Fibroblast of skin of left biceps (primary cell): ENCODE measurements around the gene HIF1A.
"Not testable (repeated sequence)": the region's sequence is repeated elsewhere in the genome, so short reads cannot be mapped to it uniquely, and the experiment has no call there.

Source experiments
- DNase-seq, 2 experiments: peaks; one replicate each; pipeline ENCODE4 v3.0.0-alpha.2; 2013; ENCODE audit warnings: low read depth in 2 of 2

The HIF1A gene

DNA sequence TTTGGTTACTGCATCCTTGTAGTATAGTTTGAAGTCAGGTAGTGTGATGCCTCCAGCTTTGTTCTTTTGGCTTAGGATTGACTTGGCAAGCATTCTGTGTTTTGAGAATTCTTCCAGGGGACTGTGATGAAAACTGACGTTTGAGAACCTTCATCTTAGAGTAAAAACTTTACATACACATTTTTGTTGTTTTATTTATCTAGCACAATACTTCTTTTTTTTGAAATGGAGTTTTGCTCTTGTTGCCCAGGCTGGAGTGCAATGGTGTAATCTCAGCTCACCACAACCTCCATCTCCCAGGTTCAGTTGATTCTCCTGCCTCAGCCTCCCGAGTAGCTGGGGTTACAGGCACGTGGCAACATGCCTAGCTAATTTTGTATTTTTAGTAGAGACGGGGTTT, 13.4 kb downstream of the HIF1A start:
- DNase-seq, result not testable (repeated sequence)

DNA sequence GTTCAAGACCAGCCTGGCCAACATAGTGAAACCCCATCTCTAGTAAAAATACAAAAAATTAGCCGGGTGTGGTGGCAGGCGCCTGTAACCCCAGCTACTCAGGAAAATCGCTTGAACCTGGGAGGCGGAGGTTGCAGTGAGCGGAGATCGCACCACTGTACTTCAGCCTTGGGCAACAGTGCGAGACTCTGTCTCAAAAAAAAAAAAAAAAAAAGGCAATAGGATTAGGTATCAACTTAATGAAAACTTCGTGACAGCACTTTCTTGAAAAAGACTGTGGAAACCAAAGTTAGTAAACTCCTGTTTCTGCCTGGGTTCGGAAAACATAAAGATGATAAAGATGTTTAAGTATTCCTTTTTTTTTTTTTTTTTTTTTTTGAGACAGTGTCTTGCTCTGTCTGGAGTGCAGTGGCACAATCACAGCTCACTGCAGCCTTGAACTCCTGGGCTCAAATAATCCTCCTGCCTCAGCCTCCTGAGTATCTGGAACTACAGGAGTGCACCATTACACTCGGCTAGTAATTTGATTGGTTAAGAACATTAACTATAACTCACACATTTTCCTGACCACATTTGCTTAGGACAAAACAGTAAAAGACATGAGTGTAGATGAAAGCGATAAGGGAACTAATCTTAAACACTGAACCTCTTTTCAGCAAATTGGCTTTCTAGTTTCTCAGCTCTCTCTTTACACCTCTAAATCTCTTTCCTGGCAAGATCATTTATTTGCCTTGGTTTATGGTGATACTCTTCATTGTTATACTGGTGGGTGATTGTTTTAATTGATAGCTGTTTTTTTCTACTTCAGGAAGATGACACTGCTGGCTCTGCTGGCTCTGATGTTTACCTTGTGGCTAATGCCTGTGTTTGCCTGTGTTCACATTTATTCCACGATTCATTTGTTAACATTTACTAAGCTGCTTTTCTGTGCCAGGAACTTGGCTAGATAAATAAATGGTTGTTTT, 15.8 kb downstream of the HIF1A start:
- DNase-seq, result no peak

DNA sequence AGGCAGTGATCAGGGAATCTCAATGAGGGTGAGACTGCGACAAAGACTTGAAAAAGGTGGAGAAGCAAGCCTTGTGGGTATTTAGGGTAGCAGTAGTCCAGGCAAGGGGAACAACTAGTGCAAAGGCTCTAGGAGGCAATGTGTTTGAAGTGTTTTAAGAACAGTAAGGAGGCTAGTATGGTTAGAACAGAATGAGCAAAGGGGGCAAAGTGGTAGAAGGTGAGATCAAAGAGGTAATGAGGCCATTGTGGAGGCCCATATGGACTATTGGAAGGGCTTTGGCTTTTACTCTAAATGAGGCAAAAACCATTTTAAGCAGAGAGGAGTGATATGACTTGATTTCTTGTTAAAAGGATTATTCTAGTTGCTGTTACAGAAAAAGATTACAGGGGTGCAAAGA, 16.8 kb downstream of the HIF1A start:
- DNase-seq, result no peak

DNA sequence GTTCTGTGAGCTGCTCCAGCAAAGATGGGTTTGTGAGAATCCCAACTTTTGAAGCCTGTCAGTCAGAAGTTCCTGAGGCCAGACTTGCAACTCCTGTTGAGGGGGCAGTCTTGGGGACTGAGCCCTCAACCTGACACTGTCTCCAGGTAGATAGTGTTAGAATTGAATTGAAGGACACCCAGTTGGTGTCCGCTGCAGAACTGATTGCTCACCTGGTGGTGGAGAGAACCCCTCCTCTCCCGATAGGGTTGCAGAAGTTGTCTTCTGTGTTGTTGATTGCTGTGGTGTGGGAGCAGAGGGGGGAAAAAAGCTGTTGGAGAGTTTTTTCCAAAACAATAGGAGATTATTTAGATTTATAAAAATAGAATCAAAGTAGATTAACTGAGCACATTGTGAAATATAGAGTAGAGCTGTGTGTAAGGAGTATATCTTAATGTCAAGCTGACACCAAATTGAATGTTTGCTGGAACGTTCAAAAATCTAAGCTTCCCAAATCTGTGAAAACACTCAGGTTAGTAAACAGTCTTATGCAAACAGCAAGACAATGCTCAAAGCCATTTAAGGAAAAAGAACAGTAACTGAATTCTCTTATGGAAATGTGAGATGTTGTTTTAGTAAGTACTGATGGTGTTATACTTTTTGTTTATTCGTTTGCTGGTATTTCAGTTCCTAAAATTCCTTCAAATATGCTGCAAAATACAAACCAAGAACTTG, 18.6 kb downstream of the HIF1A start:
- DNase-seq, result no peak

DNA sequence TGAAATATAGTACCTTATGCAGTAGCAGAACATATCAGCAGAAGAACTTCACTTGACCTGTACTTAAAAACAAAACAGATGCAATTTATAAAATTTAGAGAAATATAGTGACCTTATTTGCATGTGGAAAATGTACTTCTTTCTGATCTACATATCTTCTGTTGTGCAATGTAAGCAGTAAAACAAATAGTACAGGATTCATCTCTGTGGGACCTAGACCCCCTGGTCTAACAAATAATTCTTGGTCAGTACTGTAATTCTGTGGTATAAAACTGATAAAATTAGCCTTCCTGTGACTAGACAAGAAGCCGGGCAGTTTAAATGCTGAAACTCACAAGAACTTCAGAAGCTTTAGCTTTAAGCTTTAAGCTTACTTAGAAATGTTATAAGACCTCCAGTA, 21.6 kb downstream of the HIF1A start:
- DNase-seq, result no peak

DNA sequence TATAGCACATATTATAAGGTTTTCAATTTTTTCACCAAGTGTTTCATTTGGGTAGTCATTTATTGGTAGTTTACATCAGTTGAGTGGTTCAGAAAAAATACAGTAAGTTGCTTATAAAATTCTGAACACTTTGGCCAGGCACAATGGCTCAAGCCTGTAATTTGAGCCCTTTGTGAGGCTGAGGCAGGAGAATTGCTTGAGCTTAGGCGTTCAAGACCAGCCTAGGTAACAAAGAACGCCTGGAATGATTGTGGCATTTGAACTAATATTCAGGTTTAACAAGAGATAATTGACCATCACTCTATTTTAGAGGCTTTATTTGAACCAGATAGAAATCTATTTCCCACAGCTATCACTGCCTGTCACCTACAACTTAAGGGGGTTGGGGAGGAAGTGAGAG, 22.7 kb downstream of the HIF1A start:
- no peak for DNase-seq

DNA sequence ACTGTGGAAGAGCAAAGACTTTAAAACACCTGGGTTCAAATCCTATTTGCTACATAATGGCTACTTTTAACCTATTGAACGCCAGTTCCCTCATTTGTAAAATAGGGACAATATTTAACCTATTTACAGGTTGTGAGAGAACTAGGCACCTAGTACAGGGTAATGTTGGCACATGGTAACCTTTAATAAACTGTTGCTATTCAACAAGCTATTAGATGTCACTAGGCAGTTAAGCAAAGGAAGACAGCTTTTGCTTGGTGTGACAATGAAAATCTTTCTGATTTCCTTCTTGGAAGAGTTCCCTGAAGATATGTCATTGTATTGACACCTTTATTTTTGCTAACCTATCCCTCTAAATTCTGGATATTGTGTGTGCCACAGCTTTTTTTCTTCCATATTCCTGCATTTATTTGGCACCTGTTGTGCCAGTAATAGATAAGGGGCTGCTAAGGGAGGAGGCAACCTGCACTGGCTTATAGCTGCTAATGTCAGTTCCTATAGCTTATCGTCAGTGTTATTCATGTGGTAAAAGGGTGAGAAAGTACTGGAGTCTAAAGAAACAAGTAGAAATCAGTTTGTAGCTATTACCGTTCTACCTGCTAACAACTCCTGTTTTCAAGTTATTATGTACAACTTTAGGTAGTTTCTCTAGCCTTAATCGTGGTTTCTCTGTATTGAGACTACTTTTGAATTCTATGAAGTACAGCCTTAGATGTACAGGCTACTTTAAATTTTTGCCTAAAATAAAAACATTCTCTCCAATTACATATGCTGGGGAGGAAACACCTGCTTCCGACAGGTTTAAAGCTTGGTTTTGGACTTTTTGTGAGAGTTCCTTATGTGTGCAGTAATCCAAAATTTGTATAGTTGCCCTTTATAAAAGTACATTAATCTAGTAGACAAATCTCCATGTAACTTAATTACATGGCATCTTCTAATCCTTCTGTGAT, 24.3 kb downstream of the HIF1A start:
- no peak for DNase-seq

DNA sequence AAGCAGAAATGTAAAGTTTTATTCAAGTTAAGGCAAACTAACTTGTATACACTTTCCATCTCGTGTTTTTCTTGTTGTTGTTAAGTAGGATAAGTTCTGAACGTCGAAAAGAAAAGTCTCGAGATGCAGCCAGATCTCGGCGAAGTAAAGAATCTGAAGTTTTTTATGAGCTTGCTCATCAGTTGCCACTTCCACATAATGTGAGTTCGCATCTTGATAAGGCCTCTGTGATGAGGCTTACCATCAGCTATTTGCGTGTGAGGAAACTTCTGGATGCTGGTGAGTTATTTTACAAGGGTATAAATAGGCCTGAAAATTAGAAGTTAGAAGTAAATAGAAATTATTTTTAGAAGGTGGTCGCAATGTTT, 25.0 kb downstream of the HIF1A start:
- no peak for DNase-seq

DNA sequence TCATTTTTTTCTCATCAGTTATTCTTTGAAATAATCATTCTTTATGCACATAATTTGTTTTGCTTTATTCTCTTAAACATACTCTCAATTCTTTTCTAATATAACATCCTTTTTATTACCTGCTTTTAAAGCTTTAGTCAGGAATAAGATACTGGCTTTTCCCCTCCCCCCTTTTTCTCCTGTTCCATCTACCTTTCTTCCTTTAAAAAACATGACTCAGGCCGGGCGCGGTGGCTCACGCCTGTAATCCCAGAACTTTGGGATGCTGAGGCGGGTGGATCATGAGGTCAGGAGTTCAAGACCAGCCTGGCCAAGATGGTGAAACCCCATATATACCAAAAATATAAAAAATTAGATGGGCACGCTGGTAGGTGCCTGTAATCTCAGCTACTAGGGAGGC, 25.4 kb downstream of the HIF1A start:
- no peak for DNase-seq

DNA sequence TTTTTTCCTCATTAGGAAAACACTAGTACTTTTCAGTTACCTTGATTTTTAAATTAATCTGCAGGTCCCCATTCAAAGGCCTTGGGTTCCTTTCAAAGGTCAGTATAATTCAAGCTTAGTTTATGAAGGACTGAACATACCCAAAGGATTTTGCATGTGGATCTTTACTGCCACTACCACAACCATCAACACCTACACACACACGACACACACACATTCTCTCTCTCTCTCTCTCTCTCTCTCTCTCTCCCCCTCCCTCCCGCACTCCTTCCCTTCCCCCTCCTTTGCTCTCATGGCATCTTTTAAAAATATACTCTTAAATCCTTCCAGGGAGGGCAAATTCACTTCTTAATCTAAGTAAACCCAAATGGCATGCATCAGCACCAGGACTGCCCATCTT, 28.8 kb downstream of the HIF1A start:
- DNase-seq, result no peak

DNA sequence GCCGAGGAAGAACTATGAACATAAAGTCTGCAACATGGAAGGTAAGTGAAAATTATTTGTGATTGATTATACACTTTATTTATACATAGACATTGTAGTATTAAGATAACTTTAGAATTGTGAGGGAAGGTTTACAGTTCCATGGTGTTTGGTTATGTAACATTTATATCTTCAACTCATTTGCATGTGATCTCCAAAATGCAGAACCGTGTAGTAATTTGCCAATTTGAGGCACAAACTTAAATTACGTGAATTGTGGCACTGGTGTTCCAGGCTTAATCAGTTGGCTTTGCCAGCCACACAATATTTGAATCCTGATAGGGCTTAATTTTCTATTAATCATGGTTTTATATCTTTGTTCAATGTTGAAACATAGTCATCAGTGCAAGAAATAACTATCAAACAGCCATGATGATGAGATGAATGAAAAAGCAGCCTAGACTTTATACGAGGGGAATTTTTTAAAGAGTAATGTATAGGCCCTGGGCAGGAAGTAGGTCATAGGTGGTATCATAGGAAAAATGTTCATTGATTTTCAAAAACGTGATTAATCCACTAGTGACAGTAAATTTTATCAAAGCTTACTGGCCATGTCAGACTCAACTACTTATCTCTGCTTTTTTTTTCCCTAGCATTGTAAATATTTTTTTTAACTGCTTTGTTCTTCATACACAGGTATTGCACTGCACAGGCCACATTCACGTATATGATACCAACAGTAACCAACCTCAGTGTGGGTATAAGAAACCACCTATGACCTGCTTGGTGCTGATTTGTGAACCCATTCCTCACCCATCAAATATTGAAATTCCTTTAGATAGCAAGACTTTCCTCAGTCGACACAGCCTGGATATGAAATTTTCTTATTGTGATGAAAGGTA, 31.7 kb downstream of the HIF1A start:
- no peak for DNase-seq

DNA sequence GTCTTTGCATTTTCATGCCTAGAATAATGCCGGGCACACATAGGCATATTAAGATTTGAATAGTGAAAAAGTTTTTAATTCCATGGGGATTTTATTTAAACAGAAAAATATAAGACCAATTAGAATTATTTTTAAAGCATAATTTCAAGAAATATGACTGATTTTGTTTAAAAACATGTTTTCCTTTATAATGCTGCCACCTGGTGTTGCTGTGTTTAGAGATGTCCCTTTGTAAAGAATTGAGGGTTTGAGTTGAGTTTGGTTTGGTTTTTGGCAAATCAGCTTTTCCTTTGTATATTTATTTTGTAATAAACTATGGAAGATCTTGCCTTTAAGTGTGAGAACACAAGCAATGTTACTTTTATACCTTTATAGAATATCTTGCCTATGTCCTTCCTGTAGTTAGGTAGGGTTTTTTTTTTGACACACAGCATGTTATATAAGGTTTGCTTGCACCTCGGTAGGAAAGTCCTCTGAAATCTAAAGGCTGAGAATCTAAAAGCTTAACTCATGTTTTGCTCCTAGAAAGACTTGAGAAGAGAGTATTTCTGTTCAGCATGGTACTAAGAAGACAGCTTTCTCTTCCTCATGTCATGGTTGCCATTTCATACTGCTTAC, 35.6 kb downstream of the HIF1A start:
- no peak for DNase-seq

DNA sequence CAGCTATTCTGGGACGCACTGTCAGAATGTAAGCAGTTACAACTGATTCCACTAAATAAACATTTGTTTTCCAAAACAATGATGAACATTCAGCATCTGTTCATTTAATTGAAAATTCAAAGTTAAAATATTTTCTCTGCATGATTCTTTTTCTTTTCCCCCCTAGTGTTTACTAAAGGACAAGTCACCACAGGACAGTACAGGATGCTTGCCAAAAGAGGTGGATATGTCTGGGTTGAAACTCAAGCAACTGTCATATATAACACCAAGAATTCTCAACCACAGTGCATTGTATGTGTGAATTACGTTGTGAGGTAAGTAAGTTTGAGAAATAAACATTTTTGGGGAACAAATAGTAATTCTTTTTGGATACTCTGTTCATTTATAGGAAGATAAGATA, 38.7 kb downstream of the HIF1A start:
- DNase-seq, result no peak

DNA sequence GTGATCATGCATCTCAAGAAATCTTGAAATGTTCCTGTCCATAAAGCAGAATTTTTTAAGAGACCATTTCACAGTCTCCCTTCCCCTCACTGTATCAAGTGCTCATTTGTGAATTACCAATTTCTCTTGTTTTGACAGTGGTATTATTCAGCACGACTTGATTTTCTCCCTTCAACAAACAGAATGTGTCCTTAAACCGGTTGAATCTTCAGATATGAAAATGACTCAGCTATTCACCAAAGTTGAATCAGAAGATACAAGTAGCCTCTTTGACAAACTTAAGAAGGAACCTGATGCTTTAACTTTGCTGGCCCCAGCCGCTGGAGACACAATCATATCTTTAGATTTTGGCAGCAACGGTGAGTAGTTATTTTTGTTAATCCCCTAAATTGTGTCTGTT, 41.4 kb downstream of the HIF1A start:
- DNase-seq, result no peak

DNA sequence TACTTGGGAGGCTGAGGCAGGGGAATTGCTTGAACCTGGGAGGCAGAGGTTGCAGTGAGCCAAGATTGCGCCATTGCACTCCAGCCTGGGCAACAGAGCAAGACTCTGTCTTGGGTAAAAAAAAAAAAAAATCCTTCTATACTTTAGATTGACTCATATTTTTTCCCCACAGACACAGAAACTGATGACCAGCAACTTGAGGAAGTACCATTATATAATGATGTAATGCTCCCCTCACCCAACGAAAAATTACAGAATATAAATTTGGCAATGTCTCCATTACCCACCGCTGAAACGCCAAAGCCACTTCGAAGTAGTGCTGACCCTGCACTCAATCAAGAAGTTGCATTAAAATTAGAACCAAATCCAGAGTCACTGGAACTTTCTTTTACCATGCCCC, 42.6 kb downstream of the HIF1A start:
- no peak for DNase-seq

DNA sequence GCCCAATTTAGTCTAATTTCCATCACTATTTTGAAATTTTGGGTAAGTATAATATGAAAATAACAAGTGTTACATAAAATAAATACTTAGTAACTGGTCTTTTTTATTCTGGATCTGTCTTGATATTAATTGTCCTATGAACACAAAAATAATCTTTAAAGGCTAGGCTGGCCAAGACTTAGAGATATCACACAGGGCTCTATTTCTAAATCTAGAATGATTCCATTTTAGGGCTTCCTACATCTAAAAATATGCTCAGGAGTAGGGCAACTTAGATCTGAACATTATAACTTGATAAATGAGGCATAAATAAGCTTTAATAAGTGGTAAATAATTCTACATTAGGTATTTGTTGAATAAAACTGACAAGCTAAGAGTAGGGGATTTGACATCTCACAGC, 43.8 kb downstream of the HIF1A start:
- no peak for DNase-seq

DNA sequence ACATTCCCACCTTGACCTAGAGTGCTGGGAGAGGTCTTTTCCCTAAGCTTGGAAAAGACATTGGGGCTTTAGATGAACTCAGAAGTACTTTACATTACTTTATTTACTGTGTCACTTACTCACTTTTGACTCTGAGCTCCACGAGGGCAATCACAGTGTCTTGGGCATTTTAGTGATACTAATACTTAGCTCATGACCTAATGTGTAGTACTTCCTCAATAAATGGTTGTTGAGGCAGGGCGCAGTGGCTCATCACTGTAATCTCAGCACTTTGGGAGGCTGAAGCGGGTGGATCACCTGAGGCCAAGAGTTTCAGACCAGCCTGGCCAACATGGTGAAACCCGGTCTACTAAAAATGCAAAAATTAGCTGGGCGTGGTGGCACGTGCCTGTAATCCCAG, 47.1 kb downstream of the HIF1A start:
- no peak for DNase-seq

DNA sequence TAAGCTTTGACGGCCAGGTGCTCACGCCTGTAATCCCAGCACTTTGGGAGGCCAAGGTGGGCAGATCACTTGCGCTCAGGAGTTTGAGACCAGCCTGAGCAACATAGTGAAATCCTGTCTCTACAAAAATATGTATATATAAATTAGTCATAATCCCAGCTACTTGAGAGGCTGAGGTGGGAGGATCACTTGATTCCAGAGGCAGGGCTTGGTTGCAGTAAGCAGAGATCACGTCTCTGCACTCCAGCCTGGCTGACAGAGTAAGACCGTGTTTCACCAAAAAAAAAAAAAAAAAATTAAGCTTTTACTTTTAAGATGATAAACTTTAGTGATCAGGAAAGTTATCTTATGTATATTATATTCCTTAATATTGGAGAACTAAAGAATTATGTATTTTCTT, 48.9 kb downstream of the HIF1A start:
- DNase-seq, result no peak

DNA sequence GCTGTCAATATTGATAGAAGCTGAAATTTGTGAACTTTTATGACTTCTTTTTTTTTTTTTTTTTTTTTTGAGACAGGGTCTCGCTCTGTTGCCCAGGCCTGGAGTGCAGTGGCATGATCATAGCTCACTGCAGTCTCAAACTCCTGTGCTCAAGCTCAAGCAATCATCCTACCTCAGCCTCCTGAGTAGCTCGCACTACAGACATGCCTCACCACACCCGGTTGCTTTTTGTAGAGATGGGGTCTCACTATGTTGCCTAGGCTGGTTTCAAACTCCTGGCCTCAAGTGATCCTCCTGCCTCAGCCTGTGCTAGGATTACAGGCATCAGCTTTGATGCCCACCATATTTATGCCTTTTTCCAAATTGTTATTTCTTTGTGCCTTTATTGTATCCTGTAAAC, 51.0 kb downstream of the HIF1A start:
- DNase-seq, result not testable (repeated sequence)

DNA sequence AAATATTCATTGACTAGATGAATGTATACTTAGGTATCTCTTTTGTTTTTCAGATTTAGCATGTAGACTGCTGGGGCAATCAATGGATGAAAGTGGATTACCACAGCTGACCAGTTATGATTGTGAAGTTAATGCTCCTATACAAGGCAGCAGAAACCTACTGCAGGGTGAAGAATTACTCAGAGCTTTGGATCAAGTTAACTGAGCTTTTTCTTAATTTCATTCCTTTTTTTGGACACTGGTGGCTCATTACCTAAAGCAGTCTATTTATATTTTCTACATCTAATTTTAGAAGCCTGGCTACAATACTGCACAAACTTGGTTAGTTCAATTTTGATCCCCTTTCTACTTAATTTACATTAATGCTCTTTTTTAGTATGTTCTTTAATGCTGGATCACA, 51.6 kb downstream of the HIF1A start:
- no peak for DNase-seq

DNA sequence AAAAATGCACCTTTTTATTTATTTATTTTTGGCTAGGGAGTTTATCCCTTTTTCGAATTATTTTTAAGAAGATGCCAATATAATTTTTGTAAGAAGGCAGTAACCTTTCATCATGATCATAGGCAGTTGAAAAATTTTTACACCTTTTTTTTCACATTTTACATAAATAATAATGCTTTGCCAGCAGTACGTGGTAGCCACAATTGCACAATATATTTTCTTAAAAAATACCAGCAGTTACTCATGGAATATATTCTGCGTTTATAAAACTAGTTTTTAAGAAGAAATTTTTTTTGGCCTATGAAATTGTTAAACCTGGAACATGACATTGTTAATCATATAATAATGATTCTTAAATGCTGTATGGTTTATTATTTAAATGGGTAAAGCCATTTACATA, 52.0 kb downstream of the HIF1A start:
- DNase-seq, result no peak
